AG04449 (cell line): Measurements from ENCODE around the gene CACNA1G.

Source experiments
- CTCF ChIA-PET: fragments of 350-600 bp; formaldehyde crosslinking; extraction: SDS; loops from one replicate; lab custom pipeline; 2021; ENCODE audit warnings: antibody characterized with exemption; lab: Yijun Ruan, JAX
- POLR2A ChIA-PET: fragments of 400-600, 350-600 bp; formaldehyde crosslinking; extraction: SDS; loops from one replicate; lab custom pipeline; 2020; ENCODE audit warnings: antibody characterized with exemption, inconsistent platforms; lab: Yijun Ruan, JAX
- DNase-seq: peaks from one replicate; pipeline ENCODE4 v3.0.0-alpha.2; 2010; ENCODE audit warnings: low read depth, low spot score
- H3K4me3 ChIP-seq: 2 replicates; pipeline ENCODE4 v1.5.1; 2011; ENCODE audit warnings: low read depth, mild to moderate bottlenecking, control low read depth, low read length
- CTCF ChIP-seq: IDR thresholded peaks from one replicate; pipeline ENCODE4 v1.5.1; 2011; ENCODE audit warnings: mild to moderate bottlenecking, moderate library complexity, low read length, control low read depth, inconsistent platforms; ENCODE audit not compliant: insufficient read depth; ENCODE audit errors: missing control alignments

Gene CACNA1G

DNA sequence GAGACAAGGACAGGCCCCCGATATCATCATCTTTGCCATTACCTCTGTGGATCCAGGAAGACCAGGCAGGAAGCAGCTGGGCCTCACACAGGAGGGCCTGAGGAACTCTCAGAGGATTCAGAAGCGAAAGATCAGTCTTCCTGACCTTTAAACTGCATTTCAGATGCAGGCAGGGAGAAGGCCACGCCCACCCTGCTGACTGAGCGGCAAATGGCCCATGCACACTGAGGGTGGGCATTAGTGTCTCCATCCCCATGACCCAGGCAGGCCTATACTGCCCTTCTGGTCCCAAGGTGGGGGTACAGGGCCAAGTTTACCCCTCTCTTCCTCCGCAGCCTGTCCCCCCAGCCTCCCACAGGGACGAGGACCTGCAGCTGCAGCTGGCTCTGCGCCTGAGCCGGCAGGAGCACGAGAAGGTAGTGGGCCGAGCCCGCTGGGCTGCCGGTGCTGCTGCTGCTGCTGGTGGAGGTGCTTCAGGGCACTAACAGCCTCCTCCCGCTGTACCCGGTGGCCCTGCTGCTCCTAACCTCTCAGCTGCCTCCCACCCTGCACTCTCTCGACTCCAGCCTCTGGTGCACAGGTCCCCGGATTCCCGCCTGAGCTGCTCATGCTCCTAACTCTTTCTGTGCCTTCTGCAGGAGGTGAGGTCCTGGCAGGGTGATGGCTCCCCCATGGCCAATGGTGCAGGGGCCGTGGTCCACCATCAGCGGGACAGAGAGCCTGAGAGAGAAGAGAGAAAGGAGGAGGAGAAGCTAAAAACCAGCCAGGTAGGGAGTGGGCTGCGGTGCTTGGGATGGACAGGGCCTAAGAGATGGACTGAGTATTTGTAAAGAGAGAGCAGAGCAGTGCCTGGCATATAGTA, 21.7 kb upstream of the CACNA1G start:
- ChIA-PET CTCF (interaction anchor here (0.6 to 5.6 kb wide), 5 partner anchors 12 to 303 kb away, joined by 3 to 27 read pairs (median 4); no protein-coding TSS in a partner anchor), POLR2A (interaction anchor here (0.6 kb wide), 1 partner anchor 283 kb away, joined by 3 read pairs; no protein-coding TSS in a partner anchor)
- no peak overlapping the region for H3K4me3 ChIP-seq
- no peak for TF ChIP-seq CTCF
- no peak for DNase-seq

- ChIA-PET POLR2A (no interaction called here), CTCF (interaction anchor here (0.6 to 5.6 kb wide), 6 partner anchors 8 to 302 kb away, joined by 3 to 33 read pairs (median 8); no protein-coding TSS in a partner anchor)
- TF ChIP-seq CTCF: no peak
- no peak for DNase-seq
- no peak overlapping the region for H3K4me3 ChIP-seq
Observed at GRCh38 chr17:50539762-50540559, 20.6 kb upstream of the CACNA1G start.

DNA sequence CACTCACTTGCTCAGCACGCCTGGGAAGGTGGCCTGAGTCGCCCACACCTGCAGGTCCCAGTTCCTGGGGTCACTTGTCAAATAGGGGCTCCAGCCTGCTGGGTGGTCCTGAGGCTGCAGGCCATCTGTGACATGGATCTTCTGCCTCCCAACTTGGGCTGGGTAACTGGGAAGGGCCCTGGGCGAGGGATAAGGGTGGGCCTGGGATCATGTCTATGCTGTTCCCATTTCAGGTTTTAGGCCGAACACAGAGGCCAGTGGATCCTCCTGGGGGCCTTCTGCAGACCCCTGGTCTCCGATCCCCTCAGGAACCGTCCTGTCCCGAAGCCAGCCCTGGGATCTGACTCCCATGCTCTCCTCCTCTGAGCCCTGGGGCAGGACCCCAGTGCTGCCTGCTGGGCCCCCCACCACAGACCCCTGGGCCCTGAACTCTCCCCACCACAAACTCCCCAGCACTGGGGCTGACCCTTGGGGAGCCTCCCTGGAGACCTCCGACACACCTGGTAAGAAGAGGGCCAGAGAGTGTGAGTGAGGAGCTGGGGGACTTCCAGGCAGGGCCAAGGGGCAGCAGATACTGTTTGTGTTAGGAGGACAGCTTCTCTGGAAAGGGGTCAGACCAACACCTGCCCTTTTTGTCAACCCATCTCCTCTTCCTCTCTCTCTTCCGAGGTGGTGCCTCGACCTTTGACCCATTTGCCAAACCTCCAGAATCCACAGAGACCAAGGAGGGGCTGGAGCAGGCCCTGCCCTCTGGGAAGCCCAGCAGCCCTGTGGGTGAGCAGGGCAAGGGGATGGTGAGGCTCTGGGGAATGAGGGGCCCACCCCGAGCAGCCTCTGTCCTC, 19.7 kb upstream of the CACNA1G start:
- POLR2A ChIA-PET: interaction anchor here (2.6 kb wide), 1 partner anchor 98 kb away, joined by 6 read pairs; no protein-coding TSS in a partner anchor
- CTCF ChIA-PET: interaction anchor here (0.7 to 5.6 kb wide), 13 partner anchors 9 to 305 kb away, joined by 3 to 40 read pairs (median 9); partner anchors contain the start of genes RSAD1 and WFIKKN2
- peak overlapping the region; percentile 67; the same call in 1 of the 2 replicates for H3K4me3 ChIP-seq
- no peak for TF ChIP-seq CTCF
- DNase-seq: no peak

GRCh38 chr17:50541402-50541715, 19.2 kb upstream of the CACNA1G start:
- ChIA-PET CTCF (interaction anchor here (0.7 to 5.6 kb wide), 16 partner anchors 10 to 304 kb away, joined by 3 to 40 read pairs (median 5); partner anchors contain the start of genes RSAD1 and WFIKKN2), POLR2A (interaction anchor here (0.6 to 2.6 kb wide), 4 partner anchors 9 to 97 kb away, joined by 3 to 6 read pairs (median 4); partner anchors contain the start of genes EPN3 and RSAD1)
- TF ChIP-seq CTCF: no peak
- no peak for DNase-seq
- H3K4me3 ChIP-seq: peak overlapping the region; percentile 67

- CTCF ChIA-PET: interaction anchor here (0.7 to 5.6 kb wide), 19 partner anchors 9 to 303 kb away, joined by 3 to 40 read pairs (median 4); partner anchors contain the start of genes EPN3, RSAD1 and WFIKKN2
- POLR2A ChIA-PET: interaction anchor here (0.6 to 2.6 kb wide), 6 partner anchors 9 to 214 kb away, joined by 3 to 6 read pairs (median 4); partner anchors contain the start of genes EPN3 and RSAD1
- no peak for DNase-seq
- TF ChIP-seq CTCF: peak; percentile 53
- peak overlapping the region; percentile 67 for H3K4me3 ChIP-seq
Observed at GRCh38 chr17:50541716-50542688, 18.5 kb upstream of the CACNA1G start.
